ENCODE data around the gene HNRNPL. TPM values are rescaled to one million over a fixed set of nuclear protein-coding genes. Genes with fewer than 3 reads are reported as not detected.

Gene HNRNPL
- total and polyA plus RNA-seq, 10 of the 15 experiments (the other 5 are each of a cell fraction or from before 2014, with no cell fraction given): 32.5 to 512 (median 306) TPM

- TF ChIP-seq MLLT1 (IDR thresholded peaks at IDR 0.05) (peak; percentile 10; the same call in 1 of the 2 replicates), RBBP5 (conservative IDR thresholded peaks at IDR 0.05) (no peak), RFX5 (IDR thresholded peaks at IDR 0.05; ENCODE audit: low read depth, low read length) (no peak), MEF2B (IDR thresholded peaks at IDR 0.05; ENCODE audit: partially characterized antibody, poor library complexity, severe bottlenecking) (no peak), NFYB (IDR thresholded peaks at IDR 0.05; ENCODE audit: insufficient read depth, low read depth, low read length) (no peak), DPF2 (IDR thresholded peaks at IDR 0.05) (peak; percentile 33; the same call in 1 of the 2 replicates), JUND (IDR thresholded peaks at IDR 0.05; ENCODE audit: low read depth, low read length) (no peak), CUX1 (IDR thresholded peaks at IDR 0.05; ENCODE audit: insufficient replicate concordance, low read depth, low read length) (no peak), NR2F1 (conservative IDR thresholded peaks at IDR 0.05) (peak; percentile 8; the same call in 1 of the 2 replicates), EED (IDR thresholded peaks at IDR 0.05; ENCODE audit: low read depth) (peak; percentile 37; the same call in 1 of the 2 replicates), ZNF622 (IDR thresholded peaks at IDR 0.05) (no peak), NR2C2 (IDR thresholded peaks at IDR 0.05; ENCODE audit: borderline replicate concordance, control insufficient read depth, insufficient read length, low read depth) (no peak), SUPT20H (IDR thresholded peaks at IDR 0.05; ENCODE audit: borderline replicate concordance, control insufficient read depth, low read depth, low read length) (no peak), RELB (IDR thresholded peaks at IDR 0.05; ENCODE audit: low read depth) (peak; percentile 59; the same call in 1 of the 2 replicates), USF1 (IDR thresholded peaks at IDR 0.05; ENCODE audit: borderline replicate concordance, extremely low read length, insufficient read depth, low read depth, low read length) (no peak), TAF1 (IDR thresholded peaks at IDR 0.05; ENCODE audit: borderline replicate concordance, low read depth, low read length) (peak; percentile 40; the same call in 1 of the 2 replicates), HDAC6 (IDR thresholded peaks at IDR 0.05; ENCODE audit: unreplicated experiment) (no peak), RELA (IDR thresholded peaks at IDR 0.05; ENCODE audit: borderline replicate concordance, partially characterized antibody) (no peak), KLF5 (IDR thresholded peaks at IDR 0.05; ENCODE audit: partially characterized antibody) (no peak), IRF4 (IDR thresholded peaks at IDR 0.05; ENCODE audit: low read depth, low read length) (no peak), PML (IDR thresholded peaks at IDR 0.05; ENCODE audit: low read length) (no peak)
Observed at GRCh38 chr19:38852231-38853044, 2.7 kb upstream of the HNRNPL start (continued).
